Mesodermal cell (in vitro differentiated cells): ENCODE data around the gene MDK. TPM values are rescaled to one million over a fixed set of nuclear protein-coding genes. Genes with fewer than 3 reads are reported as not detected.
A peak's percentile ranks its signal among the peaks of the same experiment; 100 is the strongest.

Experiments
- H3K27ac ChIP-seq: 2 replicates; pipeline ENCODE4 v1.7.0; 2013; ENCODE audit warnings: mild to moderate bottlenecking, low read depth, low read length, moderate library complexity; ENCODE audit not compliant: severe bottlenecking
- H3K36me3 ChIP-seq: 2 replicates; pipeline ENCODE4 v1.7.1; 2013; ENCODE audit warnings: mild to moderate bottlenecking, low read length, moderate library complexity; ENCODE audit not compliant: control insufficient read depth, insufficient read depth
- H3K4me1 ChIP-seq: one replicate; pipeline ENCODE4 v1.7.1; 2013; ENCODE audit warnings: mild to moderate bottlenecking, low read length; ENCODE audit not compliant: insufficient read depth, control insufficient read depth, poor library complexity, severe bottlenecking
- H3K4me3 ChIP-seq: 2 replicates; pipeline ENCODE4 v1.7.0; 2013; ENCODE audit warnings: low read length, control low read depth, mild to moderate bottlenecking; ENCODE audit not compliant: insufficient read depth, poor library complexity, severe bottlenecking; ENCODE audit errors: extremely low read depth
- H3K9me3 ChIP-seq: 2 replicates; pipeline ENCODE4 v1.7.1; 2013; ENCODE audit warnings: mild to moderate bottlenecking, low read length, moderate library complexity; ENCODE audit not compliant: control insufficient read depth
- WGBS, 2 experiments: methylation state at CpG; one replicate each; pipeline ENCODE4 v1.1.5; 2013; ENCODE audit warnings: missing lambda C conversion rate in 2 of 2; ENCODE audit not compliant: insufficient coverage in 2 of 2; 5-methylcytosine and 5-hydroxymethylcytosine counted together
- polyA plus RNA-seq, 2 experiments: library from polyadenylated mRNA; stranded (reverse); fragments of 50-300 nt; gene quantifications; one replicate each; pipeline ENCODE4 v1.2.3, GENCODE V29; 2013

Gene MDK, protein sequence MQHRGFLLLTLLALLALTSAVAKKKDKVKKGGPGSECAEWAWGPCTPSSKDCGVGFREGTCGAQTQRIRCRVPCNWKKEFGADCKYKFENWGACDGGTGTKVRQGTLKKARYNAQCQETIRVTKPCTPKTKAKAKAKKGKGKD
- 1,793 TPM for polyA plus RNA-seq (2013, experiment 1 of 2)
- polyA plus RNA-seq (2013, experiment 2 of 2), result 1,702 TPM

DNA sequence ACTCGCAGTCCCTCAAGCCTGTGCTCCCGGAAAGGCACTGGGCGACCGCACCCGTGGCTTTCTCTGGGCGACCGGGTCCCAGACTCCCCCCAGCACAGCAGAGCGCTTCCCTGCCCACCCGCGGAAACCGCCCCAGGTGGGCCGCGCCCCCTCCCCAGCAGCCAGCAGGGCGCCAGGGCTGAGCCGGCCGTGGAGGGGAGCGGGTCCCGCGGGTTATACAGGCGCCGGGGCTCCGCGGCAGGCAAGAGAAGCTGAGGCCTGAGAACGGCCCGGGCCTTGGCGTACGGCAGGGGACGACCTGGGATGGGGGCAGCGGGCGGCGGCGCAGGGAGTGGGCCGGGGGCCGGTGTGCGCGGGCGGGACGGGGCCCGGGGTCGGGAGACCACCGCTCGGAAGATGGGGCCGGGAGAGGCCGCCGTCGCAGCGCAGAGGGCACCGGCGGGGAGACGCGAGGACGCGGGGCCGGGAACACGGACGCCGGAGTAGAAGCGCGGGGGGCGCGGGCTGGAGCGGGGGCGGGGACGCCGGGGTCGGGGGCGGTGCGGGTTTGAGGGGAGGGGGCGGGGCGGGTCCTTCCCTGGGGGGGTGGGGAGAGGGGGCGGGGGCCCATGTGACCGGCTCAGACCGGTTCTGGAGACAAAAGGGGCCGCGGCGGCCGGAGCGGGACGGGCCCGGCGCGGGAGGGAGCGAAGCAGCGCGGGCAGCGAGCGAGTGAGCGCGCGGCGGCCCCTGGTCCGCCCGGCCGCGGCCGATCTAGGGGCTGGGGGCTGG, at the start of gene MDK:
TSS of gene MDK (plus strand) at position 622 of the 771 bp plus-strand sequence. CDS start 389 bp downstream, outside the sequence.
- Histone ChIP-seq H3K4me1 (peaks cover 5% of the 10 kb centered on the region), H3K36me3 (peaks cover 45% of the 10 kb centered on the region), H3K4me3 (peak within 1 kb of the TSS; percentile 80), H3K27ac (peak within 1 kb of the TSS; percentile 98), H3K9me3 (no peaks in the 10 kb centered on the region)
- WGBS, 2 experiments, result 0% methylated on average over 36 to 40 of the region's 96 CpGs

DNA sequence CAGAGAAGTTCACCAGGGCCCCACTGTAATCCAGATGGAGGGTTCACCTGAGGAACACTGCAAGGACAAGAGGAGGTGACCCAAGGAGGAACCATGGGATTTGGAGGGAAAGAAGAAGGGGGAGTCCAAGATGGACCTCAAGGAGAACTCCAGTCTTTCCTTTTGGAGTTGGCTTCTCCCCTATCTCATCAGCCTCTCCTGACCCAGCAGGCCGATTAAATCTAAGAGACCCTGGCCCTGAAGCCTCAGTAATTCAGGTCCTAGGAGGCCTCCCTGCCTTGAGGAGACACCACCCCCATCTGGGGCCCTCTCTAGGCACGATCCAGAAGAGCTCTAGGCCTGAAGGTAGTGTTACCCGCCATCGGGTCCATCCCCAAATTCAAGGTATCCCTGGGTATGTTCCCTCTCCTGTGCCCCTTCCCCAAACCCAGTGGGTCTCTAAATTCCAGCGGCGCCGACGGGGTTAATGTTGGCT, 49.3 kb upstream of the MDK start:
- Histone ChIP-seq H3K4me1 (peaks cover 28% of the 10 kb centered on the region), H3K27ac (no peak overlapping the region), H3K9me3 (no peaks in the 10 kb centered on the region), H3K4me3 (peak overlapping the region; percentile 39), H3K36me3 (no peaks in the 10 kb centered on the region)
- WGBS, 2 experiments, result 16 to 24% methylated on average over 8 of the region's 8 CpGs

DNA sequence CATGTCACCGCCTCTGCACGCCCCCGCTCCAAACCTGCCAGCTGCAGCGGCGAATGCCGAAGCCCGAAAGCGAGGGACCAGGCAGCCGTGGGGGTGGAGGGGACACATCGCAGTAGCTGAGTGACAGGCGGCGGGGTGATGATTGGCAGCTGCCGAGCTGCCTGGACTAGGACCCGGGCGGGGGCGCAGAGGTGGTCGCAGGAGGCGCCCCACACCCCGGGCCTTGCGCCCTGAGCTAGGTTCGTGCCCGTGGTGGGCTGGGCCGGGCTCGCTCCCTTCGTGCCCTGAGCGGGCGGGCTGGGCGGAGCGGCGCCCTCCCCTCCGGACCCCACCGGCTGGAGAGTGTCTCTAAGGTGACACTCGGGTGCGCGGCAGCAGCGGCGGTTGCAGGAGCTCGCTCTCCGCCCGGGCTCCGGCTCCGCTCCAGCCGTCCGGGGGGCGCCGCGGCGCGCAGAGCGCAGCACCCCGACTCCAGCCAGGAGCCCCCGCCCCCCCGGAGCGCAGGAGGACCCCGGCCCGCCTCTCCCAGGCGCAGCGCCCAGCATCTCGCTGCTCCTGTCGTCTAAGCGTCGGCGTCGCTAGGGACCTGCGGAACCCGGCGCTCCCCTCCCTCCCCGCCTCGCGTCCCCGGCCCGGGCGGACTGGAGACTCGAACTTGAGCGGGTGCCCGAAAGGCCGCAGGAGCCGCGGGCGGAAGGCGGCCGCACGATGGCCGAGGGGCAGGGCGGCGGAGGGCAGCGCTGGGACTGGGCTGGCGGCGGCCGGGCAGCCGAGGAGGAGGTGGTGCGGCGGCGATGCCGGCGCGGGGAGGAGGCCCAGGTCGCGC, 48.7 kb upstream of the MDK start:
- WGBS, 2 experiments, result 0 to 2% methylated on average over 35 to 82 of the region's 99 CpGs
- Histone ChIP-seq H3K4me1 (peaks cover 34% of the 10 kb centered on the region), H3K27ac (no peak overlapping the region)

DNA sequence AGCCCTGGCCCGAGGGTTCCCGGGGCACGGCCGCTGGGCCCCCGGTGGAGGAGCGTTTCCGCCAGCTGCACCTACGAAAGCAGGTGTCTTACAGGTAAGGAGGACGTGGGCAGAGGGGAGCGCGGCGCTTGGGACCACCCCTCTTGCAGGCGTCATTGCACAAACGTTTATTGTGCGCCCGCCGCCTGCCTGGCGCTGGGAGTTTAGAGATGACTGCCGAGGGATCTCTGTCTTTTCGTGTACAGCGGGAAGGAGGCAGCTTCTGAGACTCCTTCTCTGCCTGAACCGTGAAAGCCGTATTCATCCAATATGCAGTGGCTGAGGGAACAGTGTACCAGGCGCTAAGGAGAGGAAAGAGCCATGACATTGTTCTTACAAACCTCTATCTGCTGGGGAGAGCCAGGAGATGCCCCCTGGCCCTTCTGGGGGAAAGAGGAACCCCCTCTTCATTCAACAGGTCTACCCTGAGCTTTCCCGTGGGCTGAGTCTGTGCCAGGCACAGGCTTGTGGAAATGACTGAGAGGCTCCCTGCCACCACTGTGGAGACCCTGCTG, 48.0 kb upstream of the MDK start:
- WGBS, 2 experiments, result 10 to 12% methylated on average over 22 to 24 of the region's 25 CpGs
- no peaks in the 10 kb centered on the region for H3K9me3 ChIP-seq
- peak overlapping the region; percentile 39 for H3K4me3 ChIP-seq
- H3K4me1 ChIP-seq, result peaks cover 41% of the 10 kb centered on the region
- H3K36me3 ChIP-seq, result no peaks in the 10 kb centered on the region
- no peak overlapping the region for H3K27ac ChIP-seq

More for the DNA sequence above, 48.7 kb upstream of the MDK start:
- Histone ChIP-seq H3K4me3 (peak overlapping the region; percentile 39), H3K36me3 (no peaks in the 10 kb centered on the region), H3K9me3 (no peaks in the 10 kb centered on the region)

DNA sequence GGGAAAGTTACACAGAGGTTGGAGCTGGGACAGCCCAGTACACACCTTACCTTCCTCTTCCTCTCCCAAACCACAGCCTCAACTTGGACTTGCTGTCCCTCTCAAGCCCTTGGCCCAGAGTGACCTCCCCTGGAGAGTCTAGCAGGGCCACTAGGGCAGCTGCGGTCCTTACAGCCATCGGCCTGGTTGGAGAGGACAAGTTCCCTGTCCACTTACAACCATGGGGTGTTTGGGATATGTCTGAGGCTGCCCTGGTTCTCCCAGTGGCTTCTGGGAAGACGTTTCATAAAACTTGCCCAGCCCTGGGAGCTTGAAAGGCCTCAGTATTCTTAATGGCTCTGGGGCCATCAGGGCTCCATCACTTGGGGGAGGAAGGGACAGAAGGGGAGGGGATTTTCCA, 47.3 kb upstream of the MDK start:
- 88 to 100% methylated on average over 1 to 2 of the region's 3 CpGs for whole genome bisulfite sequencing, 2 experiments
- no peak overlapping the region for H3K27ac ChIP-seq
- no peak overlapping the region for H3K4me3 ChIP-seq
- no peaks in the 10 kb centered on the region for H3K9me3 ChIP-seq
- peaks cover 47% of the 10 kb centered on the region for H3K4me1 ChIP-seq
- H3K36me3 ChIP-seq, result no peaks in the 10 kb centered on the region

DNA sequence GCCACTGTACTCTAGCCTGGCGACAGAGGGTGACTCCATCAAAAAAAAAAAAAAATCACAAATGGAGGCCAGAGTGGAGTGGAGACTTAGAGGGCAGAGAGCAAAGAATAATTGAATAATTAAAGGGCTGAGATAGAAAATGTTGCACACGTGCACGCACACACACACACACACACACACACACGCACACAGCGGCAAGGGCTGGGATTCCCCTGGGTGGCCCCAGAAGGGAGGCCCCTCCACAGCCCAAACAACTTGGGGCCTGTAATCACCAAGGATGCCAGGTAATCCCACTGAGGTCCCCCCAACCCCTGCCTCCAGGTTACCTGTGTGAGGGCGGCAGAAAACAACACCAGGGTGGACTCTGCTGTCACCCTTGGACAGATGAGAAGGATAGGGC, 46.2 kb upstream of the MDK start:
- H3K4me1 ChIP-seq, result peaks cover 50% of the 10 kb centered on the region
- no peak overlapping the region for H3K27ac ChIP-seq
- 90 to 92% methylated on average over 2 to 5 of the region's 6 CpGs for WGBS, 2 experiments
- H3K9me3 ChIP-seq, result no peaks in the 10 kb centered on the region
- H3K36me3 ChIP-seq, result no peaks in the 10 kb centered on the region
- H3K4me3 ChIP-seq, result no peak overlapping the region

DNA sequence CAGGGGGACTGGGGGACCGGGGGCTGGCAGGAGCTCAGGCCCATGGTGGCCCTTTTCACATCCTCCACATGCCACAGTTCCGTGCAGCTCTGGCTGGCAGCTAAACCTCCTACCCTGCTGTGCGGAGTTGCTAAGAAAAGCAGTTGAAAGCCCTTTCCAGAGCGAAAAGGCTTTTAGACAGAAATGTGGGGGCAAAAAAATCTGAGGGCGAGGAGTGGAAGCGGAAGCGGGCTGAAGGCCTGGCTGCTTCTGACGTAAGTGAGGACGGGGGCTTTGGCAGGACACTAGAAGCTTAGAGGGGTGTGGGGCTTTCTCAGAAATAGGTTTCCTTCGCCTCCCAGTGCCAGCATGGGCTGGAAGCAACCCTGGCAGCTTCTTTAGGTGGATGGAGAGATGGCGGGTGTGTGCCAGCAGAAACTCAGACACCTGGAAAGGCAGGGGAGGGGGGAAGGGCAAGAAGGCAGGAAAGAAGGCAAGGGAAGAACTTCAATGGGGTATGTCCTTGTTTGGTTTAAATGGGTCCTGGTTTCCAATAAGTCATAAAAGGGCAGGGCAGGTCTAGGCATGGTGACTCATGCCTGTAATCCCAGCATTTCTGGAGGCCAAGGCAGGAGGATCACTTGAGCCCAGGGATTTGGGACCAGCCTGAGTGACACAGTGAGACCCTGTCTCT, 45.4 kb upstream of the MDK start:
- H3K9me3 ChIP-seq, result no peaks in the 10 kb centered on the region
- H3K27ac ChIP-seq, result peak overlapping the region; percentile 23
- H3K4me1 ChIP-seq, result peaks cover 42% of the 10 kb centered on the region
- no peak overlapping the region for H3K4me3 ChIP-seq
- no peaks in the 10 kb centered on the region for H3K36me3 ChIP-seq
- 79 to 83% methylated on average over 9 to 11 of the region's 11 CpGs for WGBS, 2 experiments

DNA sequence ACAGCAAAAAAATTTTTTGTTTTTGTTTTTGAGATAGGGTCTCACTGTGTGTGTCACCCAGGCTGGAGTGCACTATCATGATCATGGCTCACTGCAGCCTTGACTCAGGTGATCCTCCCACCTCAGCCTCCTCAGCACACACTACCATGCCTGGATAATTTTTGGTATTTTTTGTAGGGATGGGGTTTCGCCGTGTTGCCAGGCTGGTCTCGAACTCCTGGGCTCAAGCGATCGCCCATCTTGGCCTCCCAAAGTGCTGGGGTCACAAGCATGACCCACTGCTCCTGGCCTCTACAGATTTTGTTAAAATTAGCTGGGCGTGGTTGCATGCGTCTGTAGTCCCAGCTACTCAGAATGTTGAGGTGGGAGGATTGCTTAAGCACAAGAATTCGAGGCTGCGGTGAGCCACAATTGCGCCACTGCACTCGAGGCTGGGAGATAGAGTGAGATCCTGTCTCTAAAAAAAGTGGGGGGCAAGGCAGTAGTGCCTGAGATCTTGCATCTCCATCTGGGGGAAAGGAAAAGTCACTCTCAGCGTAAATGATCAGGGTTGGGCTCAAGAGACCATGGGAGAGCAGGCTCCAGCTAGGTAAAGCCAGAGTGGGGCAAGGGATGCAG, 44.8 kb upstream of the MDK start:
- Histone ChIP-seq H3K4me3 (no peak overlapping the region), H3K36me3 (no peaks in the 10 kb centered on the region), H3K9me3 (no peaks in the 10 kb centered on the region), H3K27ac (no peak overlapping the region), H3K4me1 (peaks cover 45% of the 10 kb centered on the region)
- WGBS, 2 experiments, result 90 to 96% methylated on average over 11 to 12 of the region's 12 CpGs

DNA sequence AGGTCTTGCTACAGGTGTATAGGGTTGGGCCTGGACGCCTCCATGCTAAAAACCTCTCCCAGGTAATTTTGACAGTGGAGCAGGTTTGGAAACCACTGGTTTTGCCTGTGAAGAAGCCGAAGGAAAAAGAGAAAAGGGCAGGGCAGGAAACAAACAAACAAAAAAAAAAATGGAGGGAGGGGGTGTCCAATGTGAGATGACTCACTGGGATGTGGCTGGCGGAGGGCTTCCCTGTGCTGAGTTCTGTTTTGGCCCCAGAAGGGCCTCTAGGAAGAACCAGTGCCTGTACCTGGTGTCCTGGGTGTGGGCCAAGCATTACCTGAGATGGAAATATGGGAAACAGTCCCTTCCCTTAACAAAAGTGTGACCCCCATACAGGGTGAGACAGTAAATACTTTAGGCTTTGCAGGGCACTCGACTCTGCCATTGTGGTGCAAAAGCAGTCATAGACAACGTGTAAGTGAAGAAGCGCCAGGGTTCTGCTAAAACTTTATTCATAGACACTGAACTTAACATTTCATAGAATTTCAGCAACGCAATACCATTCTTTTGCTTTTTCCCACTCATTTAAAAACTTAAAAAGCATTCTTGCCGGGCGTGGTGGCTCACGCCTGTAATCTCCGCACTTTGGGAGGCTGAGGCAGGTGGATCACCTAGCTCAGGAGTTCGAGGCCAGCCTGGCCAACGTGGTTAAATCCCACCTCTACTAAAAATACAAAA, 43.7 kb upstream of the MDK start:
- Histone ChIP-seq H3K4me1 (peaks cover 56% of the 10 kb centered on the region), H3K4me3 (no peak overlapping the region), H3K27ac (no peak overlapping the region), H3K9me3 (no peaks in the 10 kb centered on the region), H3K36me3 (no peaks in the 10 kb centered on the region)
- 83 to 88% methylated on average over 12 to 13 of the region's 13 CpGs for WGBS, 2 experiments
